Mammary epithelial cell (primary cell): ENCODE results near the gene SLMAP.

ENCODE experiments used
- CTCF ChIP-seq, 2 donors: IDR thresholded peaks in 1 of 2; conservative IDR thresholded peaks in 1 of 2; 2 replicates each; pipeline ENCODE4 v1.5.1; 2011 to 2012; ENCODE audit warnings: inconsistent platforms in 2 of 2, low read length in 2 of 2, mild to moderate bottlenecking in 2 of 2, control low read depth in 1 of 2, low read depth in 1 of 2; ENCODE audit not compliant: insufficient read depth in 1 of 2; ENCODE audit errors: extremely low read depth in 1 of 2
- EZH2 ChIP-seq: IDR thresholded peaks from 2 replicates; pipeline ENCODE4 v1.6.1; 2012; ENCODE audit warnings: low read length, inconsistent platforms, borderline replicate concordance

GRCh38 chr3:57937092-57937491 is 181.0 kb downstream of the SLMAP start:
- TF ChIP-seq CTCF (conservative IDR thresholded peaks at IDR 0.05 in 1 of 2, IDR thresholded peaks at IDR 0.05 in 1 of 2; ENCODE audit: extremely low read depth in 1 of 2, insufficient read depth in 1 of 2, low read depth in 1 of 2, low read length in 2 of 2) (no peak), EZH2 (no peak)
